H1 (cell line): ENCODE results near the gene ZDHHC9. TPM values are rescaled to one million over a fixed set of nuclear protein-coding genes. Genes with fewer than 3 reads are reported as not detected.

Experiments used
- EP300 ChIP-seq, 2 experiments: IDR thresholded peaks; 1 replicate in 1 of 2; 2 replicates in 1 of 2; pipeline ENCODE4 v1.6.1; 2011 to 2012; ENCODE audit warnings: low read depth in 2 of 2, low read length in 2 of 2, mild to moderate bottlenecking in 2 of 2, borderline replicate concordance in 1 of 2, inconsistent platforms in 1 of 2, moderate library complexity in 1 of 2
- RAD21 ChIP-seq, 2 experiments: IDR thresholded peaks in 1 of 2; conservative IDR thresholded peaks in 1 of 2; 2 replicates each; pipeline ENCODE4 v1.6.1; 2011; ENCODE audit warnings: low read depth in 2 of 2, low read length in 2 of 2, improper control_type of control experiment in 1 of 2, inconsistent platforms in 1 of 2, mild to moderate bottlenecking in 1 of 2, moderate library complexity in 1 of 2
- SIRT6 ChIP-seq: IDR thresholded peaks from one replicate; pipeline ENCODE4 v1.7.1; 2012; ENCODE audit warnings: low read length, inconsistent platforms
- SRF ChIP-seq: IDR thresholded peaks from 2 replicates; pipeline ENCODE4 v1.6.1; 2011; ENCODE audit warnings: mild to moderate bottlenecking, low read depth, low read length, moderate library complexity
- polyA plus RNA-seq, 7 experiments: library from polyadenylated mRNA; depleted of rRNA in 3 of 7; stranded (reverse) in 5 of 7; unstranded in 2 of 7; fragments of >200 nt in 5 of 7; fragments of 200-250 nt in 2 of 7; gene quantifications; 1 replicate in 5 of 7; 2 replicates in 1 of 7; 4 replicates in 1 of 7; pipeline versions ENCODE4 v1.2.1 to v1.2.3, GENCODE V29; 2011 to 2013; ENCODE audit warnings: missing spikeins in 2 of 7, mixed read lengths in 2 of 7
- total RNA-seq: library from RNA; stranded (reverse); fragmentation: NEBNext Ultra II Directional; extraction: Animal tissue kit (Norgen Biotek cat#: 25700); gene quantifications from 2 replicates; pipeline ENCODE4 v1.2.1, GENCODE V29; 2021
- TF ChIP-seq, protein P1 (sequence below): fragments of 300-600 bp; sonication (generic); IDR thresholded peaks from 2 replicates; pipeline ENCODE4 v1.7.1; 2012; ENCODE audit warnings: low read length, moderate library complexity, mild to moderate bottlenecking, inconsistent platforms; ENCODE audit not compliant: insufficient replicate concordance

The ZDHHC9 gene
- total and polyA plus RNA-seq, 2 of the 8 experiments (the other 6 are each of a cell fraction or from before 2014, with no cell fraction given) = 18.1 to 28.3 TPM

GRCh38 chrX:129808158-129808828, 35.4 kb downstream of the ZDHHC9 start (continued):
- TF ChIP-seq, protein P1, sequence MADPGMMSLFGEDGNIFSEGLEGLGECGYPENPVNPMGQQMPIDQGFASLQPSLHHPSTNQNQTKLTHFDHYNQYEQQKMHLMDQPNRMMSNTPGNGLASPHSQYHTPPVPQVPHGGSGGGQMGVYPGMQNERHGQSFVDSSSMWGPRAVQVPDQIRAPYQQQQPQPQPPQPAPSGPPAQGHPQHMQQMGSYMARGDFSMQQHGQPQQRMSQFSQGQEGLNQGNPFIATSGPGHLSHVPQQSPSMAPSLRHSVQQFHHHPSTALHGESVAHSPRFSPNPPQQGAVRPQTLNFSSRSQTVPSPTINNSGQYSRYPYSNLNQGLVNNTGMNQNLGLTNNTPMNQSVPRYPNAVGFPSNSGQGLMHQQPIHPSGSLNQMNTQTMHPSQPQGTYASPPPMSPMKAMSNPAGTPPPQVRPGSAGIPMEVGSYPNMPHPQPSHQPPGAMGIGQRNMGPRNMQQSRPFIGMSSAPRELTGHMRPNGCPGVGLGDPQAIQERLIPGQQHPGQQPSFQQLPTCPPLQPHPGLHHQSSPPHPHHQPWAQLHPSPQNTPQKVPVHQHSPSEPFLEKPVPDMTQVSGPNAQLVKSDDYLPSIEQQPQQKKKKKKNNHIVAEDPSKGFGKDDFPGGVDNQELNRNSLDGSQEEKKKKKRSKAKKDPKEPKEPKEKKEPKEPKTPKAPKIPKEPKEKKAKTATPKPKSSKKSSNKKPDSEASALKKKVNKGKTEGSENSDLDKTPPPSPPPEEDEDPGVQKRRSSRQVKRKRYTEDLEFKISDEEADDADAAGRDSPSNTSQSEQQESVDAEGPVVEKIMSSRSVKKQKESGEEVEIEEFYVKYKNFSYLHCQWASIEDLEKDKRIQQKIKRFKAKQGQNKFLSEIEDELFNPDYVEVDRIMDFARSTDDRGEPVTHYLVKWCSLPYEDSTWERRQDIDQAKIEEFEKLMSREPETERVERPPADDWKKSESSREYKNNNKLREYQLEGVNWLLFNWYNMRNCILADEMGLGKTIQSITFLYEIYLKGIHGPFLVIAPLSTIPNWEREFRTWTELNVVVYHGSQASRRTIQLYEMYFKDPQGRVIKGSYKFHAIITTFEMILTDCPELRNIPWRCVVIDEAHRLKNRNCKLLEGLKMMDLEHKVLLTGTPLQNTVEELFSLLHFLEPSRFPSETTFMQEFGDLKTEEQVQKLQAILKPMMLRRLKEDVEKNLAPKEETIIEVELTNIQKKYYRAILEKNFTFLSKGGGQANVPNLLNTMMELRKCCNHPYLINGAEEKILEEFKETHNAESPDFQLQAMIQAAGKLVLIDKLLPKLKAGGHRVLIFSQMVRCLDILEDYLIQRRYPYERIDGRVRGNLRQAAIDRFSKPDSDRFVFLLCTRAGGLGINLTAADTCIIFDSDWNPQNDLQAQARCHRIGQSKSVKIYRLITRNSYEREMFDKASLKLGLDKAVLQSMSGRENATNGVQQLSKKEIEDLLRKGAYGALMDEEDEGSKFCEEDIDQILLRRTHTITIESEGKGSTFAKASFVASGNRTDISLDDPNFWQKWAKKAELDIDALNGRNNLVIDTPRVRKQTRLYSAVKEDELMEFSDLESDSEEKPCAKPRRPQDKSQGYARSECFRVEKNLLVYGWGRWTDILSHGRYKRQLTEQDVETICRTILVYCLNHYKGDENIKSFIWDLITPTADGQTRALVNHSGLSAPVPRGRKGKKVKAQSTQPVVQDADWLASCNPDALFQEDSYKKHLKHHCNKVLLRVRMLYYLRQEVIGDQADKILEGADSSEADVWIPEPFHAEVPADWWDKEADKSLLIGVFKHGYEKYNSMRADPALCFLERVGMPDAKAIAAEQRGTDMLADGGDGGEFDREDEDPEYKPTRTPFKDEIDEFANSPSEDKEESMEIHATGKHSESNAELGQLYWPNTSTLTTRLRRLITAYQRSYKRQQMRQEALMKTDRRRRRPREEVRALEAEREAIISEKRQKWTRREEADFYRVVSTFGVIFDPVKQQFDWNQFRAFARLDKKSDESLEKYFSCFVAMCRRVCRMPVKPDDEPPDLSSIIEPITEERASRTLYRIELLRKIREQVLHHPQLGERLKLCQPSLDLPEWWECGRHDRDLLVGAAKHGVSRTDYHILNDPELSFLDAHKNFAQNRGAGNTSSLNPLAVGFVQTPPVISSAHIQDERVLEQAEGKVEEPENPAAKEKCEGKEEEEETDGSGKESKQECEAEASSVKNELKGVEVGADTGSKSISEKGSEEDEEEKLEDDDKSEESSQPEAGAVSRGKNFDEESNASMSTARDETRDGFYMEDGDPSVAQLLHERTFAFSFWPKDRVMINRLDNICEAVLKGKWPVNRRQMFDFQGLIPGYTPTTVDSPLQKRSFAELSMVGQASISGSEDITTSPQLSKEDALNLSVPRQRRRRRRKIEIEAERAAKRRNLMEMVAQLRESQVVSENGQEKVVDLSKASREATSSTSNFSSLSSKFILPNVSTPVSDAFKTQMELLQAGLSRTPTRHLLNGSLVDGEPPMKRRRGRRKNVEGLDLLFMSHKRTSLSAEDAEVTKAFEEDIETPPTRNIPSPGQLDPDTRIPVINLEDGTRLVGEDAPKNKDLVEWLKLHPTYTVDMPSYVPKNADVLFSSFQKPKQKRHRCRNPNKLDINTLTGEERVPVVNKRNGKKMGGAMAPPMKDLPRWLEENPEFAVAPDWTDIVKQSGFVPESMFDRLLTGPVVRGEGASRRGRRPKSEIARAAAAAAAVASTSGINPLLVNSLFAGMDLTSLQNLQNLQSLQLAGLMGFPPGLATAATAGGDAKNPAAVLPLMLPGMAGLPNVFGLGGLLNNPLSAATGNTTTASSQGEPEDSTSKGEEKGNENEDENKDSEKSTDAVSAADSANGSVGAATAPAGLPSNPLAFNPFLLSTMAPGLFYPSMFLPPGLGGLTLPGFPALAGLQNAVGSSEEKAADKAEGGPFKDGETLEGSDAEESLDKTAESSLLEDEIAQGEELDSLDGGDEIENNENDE = no peak
- TF ChIP-seq SIRT6 = no peak
- no peak for TF ChIP-seq SRF
- no peak for TF ChIP-seq RAD21 (IDR thresholded peaks at IDR 0.05 in 1 of 2, conservative IDR thresholded peaks at IDR 0.05 in 1 of 2; ENCODE audit: low read depth in 2 of 2, low read length in 2 of 2)
- no peak for TF ChIP-seq EP300 (IDR thresholded peaks at IDR 0.05; ENCODE audit: borderline replicate concordance in 1 of 2, low read depth in 2 of 2, low read length in 2 of 2)
